MM.1S (cell line): Measurements from ENCODE around the gene CCDC107.

ENCODE experiments used
- EZH2 ChIP-seq: fragments of 300-600 bp; sonication (generic); optimal IDR thresholded peaks from 2 replicates; pipeline ENCODE3; 2017; ENCODE audit warnings: low read depth, mild to moderate bottlenecking, antibody characterized with exemption, low read length, mixed read lengths
- EZH2phosphoT487 ChIP-seq: fragments of 300-600 bp; sonication (generic); IDR thresholded peaks from 2 replicates; pipeline ENCODE4 v1.6.1; 2018; ENCODE audit warnings: antibody characterized with exemption, low read length
- TF ChIP-seq, protein P1 (sequence below): fragments of 300-600 bp; sonication (generic); IDR thresholded peaks from 2 replicates; pipeline ENCODE4 v1.5.1; 2016; ENCODE audit warnings: antibody characterized with exemption, low read length, mixed read lengths

- TF ChIP-seq, protein P1, sequence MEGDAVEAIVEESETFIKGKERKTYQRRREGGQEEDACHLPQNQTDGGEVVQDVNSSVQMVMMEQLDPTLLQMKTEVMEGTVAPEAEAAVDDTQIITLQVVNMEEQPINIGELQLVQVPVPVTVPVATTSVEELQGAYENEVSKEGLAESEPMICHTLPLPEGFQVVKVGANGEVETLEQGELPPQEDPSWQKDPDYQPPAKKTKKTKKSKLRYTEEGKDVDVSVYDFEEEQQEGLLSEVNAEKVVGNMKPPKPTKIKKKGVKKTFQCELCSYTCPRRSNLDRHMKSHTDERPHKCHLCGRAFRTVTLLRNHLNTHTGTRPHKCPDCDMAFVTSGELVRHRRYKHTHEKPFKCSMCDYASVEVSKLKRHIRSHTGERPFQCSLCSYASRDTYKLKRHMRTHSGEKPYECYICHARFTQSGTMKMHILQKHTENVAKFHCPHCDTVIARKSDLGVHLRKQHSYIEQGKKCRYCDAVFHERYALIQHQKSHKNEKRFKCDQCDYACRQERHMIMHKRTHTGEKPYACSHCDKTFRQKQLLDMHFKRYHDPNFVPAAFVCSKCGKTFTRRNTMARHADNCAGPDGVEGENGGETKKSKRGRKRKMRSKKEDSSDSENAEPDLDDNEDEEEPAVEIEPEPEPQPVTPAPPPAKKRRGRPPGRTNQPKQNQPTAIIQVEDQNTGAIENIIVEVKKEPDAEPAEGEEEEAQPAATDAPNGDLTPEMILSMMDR, result no peak
- TF ChIP-seq EZH2 (no peak), EZH2phosphoT487 (no peak)
Observed at GRCh38 chr9:35691334-35691650, 33.2 kb downstream of the CCDC107 start.
